HG03439 (cell line): ENCODE measurements around the gene KRTAP4-4.
"Not testable (repeated sequence)": the region's sequence is repeated elsewhere in the genome, so short reads cannot be mapped to it uniquely, and the experiment has no call there.

Experiments used
- ATAC-seq: cut with Tn5 transposase; IDR thresholded peaks from one replicate; pipeline ENCODE4 v1.9.1; 2021; ENCODE audit warnings: mild to moderate bottlenecking, moderate library complexity; ENCODE audit not compliant: unreplicated experiment

The KRTAP4-4 gene

GRCh38 chr17:41148971-41149651 is 11.4 kb downstream of the KRTAP4-4 start:
- ATAC-seq = not testable (repeated sequence)

DNA sequence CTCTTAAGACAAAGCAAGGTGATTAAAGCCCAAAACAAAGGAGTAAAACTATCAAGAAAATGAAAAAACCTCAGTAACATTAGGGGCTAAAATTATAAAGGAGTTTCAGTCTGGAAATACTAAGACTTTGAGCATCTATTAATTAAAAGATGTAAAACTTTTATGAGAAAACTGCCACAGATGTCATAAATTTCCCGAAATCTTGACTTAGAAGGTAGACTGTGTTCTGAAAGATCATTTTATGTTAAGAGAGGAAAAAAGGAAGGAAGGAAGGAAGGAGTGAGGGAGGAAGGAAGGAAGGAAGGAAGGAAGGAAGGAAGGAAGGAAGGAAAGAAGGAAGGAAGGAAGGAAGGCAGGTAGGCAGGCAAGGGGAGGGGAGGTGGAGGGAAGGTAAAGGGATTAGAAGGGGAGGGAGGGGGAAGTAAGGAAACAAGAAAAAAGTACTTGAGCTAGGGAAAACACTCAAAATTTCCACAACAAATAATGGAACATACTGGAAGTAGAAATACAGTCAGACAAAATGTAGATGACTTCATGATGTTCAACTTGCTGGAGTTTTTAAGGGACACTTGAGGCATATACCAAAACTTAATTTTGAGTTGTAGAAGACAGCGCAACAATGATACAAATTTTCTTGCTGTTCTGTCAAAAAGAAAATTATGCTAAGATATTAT is 12.9 kb downstream of the KRTAP4-4 start:
- ATAC-seq = no peak

DNA sequence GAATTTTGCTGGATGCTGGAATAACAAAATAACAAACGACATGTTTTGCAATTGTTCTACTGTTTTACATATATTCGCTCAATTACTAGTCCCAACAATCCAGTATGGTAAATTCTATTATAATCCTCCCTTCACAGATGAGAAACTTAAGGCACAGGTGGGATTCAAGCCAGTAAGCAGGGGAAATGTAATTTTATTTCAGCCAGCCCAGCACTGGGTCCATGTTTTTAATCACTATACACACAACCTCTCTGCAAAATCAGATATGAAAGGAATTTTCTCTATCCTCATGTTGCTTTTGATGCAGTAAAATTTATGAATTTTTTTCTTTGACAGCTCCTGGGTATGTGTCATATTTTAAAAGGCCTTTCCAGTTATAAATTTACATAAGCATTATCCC is 15.3 kb downstream of the KRTAP4-4 start:
- ATAC-seq = no peak

DNA sequence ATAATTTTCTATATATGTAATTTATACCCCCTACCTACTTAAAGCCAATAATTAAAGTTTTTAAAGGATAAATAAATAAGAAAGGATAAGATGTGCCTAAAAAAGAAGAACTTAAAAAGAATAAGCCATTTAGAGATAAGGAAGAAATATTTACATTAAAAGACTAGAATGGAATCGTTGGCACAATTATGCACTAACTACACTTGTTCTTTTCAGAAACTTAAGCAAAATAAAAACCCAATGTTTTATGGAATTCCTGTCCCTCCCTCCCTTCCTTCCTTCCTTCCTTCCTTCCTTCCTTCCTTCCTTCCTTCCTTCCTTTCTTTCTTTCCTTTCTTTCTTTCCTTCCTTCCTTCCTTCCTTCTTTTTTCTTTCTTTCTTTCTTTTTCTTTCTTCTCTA is 15.7 kb downstream of the KRTAP4-4 start:
- ATAC-seq = no peak

GRCh38 chr17:41141361-41141760 is 19.2 kb downstream of the KRTAP4-4 start:
- ATAC-seq = no peak

GRCh38 chr17:41140360-41141131 is 20.0 kb downstream of the KRTAP4-4 start, which contains the start of gene KRTAP4-6:
Gene KRTAP4-6 (minus strand): TSS chr17:41140544. CDS start chr17:41140487, 57 bp downstream.
- no peak for ATAC-seq

DNA sequence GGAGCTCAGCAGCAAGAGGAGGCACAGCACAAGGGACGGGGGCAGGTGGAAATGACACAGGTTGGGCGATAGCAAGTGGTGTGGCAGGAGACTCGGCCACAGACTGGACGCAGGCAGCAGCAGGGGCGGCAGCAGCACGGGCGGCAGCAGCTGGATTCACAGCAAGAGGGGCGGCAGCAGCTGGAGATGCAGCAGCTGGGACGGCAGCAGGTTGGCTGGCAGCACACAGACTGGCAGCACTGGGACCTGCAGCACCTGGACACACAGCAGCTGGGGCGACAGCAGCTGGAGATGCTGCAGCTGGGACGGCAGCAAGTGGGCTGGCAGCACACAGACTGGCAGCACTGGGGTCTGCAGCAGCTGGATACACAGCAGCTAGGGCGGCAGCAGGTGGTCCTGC is 20.7 kb downstream of the KRTAP4-4 start:
- not testable (repeated sequence) for ATAC-seq

GRCh38 chr17:41133880-41134735 is 26.4 kb downstream of the KRTAP4-4 start:
- no peak for ATAC-seq

GRCh38 chr17:41131979-41132378 is 28.6 kb downstream of the KRTAP4-4 start:
- ATAC-seq = no peak

GRCh38 chr17:41127371-41127770 is 33.2 kb downstream of the KRTAP4-4 start:
- ATAC-seq = no peak

DNA sequence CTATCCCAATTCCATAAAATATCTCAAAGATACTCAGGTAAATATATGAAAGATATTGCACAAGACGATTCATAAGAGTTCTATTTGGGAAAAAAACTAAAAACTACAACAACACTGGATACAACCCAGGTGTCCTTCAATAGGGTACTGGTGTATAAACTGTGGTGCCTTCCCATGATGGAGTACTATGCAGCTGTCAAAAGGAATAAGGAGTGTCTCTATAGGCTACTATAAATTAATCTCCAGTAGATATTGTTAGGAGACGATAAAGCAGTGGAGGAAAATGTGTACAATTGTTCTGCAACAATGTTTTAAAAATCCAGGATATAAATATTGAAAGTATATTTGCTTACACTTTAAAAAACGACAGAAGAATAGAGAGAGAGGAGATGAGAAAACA is 34.1 kb downstream of the KRTAP4-4 start:
- no peak for ATAC-seq

GRCh38 chr17:41125064-41125463 is 35.5 kb downstream of the KRTAP4-4 start:
- ATAC-seq = no peak

GRCh38 chr17:41123991-41124371 is 36.6 kb downstream of the KRTAP4-4 start, which contains the start of gene KRTAP4-12:
Gene KRTAP4-12 (minus strand): TSS chr17:41124182. CDS start chr17:41124122, 60 bp downstream.
- not testable (repeated sequence) for ATAC-seq

DNA sequence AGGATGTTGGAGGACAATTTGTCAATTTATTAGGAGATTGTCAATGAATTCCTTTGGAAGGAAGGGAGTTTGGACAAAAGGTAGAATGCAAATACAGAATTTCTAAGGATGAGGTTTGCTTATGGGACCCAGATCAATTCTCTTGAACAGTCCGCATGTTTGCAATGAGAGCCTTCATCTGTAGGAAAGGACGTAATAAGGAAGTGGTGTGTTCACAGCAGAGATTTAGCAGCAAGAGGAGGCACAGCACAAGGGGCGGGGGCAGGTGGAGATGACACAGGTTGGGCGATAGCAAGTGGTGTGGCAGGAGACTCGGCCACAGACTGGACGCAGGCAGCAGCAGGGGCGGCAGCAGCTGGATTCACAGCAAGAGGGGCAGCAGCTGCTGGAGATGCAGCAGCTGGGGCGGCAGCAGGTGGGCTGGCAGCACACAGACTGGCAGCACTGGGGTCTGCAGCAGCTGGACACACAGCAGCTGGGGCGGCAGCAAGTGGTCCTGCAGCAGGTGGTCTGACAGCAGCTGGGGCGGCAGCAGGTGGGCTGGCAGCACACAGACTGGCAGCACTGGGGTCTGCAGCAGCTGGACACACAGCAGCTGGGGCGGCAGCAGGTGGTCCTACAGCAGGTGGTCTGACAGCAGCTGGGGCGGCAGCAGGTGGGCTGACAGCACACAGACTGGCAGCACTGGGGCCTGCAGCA is 37.1 kb downstream of the KRTAP4-4 start:
- not testable (repeated sequence) for ATAC-seq

GRCh38 chr17:41121742-41122141 is 38.8 kb downstream of the KRTAP4-4 start:
- no peak for ATAC-seq

DNA sequence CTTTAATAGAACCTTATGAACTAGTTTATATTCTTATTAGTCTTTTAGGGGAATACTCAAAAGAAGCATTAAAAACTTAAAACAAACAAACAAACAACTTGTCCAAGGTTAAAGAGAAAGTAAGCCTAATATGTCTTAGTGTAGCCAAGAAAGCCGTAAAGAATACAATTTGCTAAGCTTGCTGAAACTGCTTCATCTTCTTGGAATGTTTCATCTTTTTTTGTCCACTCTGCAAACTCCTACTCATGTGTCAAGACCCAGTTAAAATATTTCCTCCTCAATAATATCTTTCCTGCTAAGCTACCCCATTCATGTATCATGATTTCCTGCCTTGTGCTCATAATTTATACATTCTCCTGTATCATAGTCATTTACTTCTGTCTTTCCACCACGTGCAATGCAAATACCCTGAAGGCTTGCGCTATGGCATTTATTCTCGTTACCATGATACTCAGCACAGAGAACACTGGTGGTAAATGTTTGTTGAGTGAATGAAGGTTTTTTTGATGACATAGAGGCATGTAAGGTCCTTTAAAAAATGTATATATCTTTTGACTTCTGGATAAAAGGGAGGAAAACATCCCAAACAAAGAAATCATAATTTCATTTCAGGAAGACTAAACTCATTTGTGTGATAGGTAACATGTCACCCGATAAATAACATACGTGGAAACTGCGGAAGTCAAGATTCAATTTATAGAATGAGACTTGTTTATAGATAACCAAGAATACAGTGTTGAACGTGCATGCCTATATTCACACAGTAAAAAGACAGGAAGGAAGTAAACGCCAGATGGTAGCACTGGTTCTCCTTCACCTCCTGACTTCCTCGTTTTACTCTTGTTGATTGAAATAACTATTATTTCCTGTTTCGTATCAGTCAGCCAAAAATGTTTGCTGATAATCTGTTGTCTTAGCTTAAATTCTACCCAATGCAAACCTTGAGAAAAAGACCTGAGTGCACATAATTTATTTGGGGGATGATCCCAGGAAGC is 40.6 kb downstream of the KRTAP4-4 start:
- not testable (repeated sequence) for ATAC-seq

GRCh38 chr17:41118721-41119120 is 41.8 kb downstream of the KRTAP4-4 start:
- ATAC-seq = no peak

DNA sequence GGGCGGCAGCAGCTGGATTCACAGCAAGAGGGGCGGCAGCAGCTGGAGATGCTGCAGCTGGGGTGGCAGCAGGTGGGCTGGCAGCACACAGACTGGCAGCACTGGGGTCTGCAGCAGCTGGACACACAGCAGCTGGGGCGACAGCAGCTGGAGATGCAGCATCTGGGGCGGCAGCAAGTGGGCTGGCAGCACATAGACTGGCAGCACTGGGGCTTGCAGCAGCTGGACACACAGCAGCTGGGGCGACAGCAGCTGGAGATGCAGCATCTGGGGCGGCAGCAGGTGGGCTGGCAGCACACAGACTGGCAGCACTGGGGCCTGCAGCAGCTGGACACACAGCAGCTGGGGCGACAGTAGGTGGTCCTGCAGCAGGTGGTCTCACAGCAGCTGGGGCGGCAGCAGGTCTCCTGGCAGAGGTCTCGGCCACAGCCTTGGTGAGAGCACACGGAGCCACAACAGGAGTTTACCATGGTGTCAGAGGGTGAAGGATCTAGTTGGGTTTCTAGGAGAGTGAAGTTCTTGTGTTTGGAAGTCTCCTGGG is 42.6 kb downstream of the KRTAP4-4 start, which contains the start of gene KRTAP4-11:
Gene KRTAP4-11 (minus strand): TSS at position 528 of the 541 bp plus-strand sequence. CDS start 58 bp downstream, at position 470.
- not testable (repeated sequence) for ATAC-seq
